Measurements from ENCODE around the gene INPP5F.
"Not testable (repeated sequence)": the region's sequence is repeated elsewhere in the genome, so short reads cannot be mapped to it uniquely, and the experiment has no call there.

The INPP5F gene

DNA sequence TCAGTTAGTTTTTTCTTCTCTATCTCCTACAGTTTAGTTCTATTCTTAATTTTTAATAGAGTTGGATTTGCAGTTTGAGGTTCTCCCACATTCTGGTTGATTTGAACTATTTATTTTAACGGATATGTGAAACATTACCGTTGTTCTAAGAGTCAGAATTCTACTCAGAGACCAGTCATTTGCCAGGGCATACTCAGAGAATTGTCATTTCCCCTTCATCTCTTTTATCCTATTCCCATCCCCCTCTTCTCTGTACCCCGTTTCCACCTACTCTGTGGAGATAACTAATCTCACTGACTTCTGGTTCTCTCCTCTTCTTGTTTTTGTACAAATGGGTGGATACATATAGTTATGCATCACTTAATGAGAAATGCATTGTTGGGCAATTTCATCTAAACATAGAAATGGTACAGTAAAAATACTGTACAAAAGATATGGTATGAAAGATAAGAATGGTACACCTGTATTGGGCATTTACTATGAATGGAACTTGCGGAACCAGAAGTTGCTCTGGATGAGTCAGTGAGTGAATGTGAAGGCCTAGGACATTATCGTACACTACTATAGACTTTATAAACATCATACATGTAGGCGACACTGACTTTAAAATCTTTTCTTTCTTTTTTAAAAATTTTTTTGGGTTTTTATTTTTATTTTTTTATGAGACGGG, 53.1 kb downstream of the INPP5F start:
- Histone ChIP-seq H3K4me3 (ENCODE audit: low read length in 2 of 2) (no peak overlapping the region), H3K4me1 (ENCODE audit: control insufficient read depth, insufficient read depth, low read length) (no peaks in the 10 kb centered on the region), H3K27ac (ENCODE audit: low read length) (no peak overlapping the region), H3K9me3 (ENCODE audit: control insufficient read depth in 2 of 2, low read length in 2 of 2) (no peaks in the 10 kb centered on the region), H3K36me3 (ENCODE audit: control insufficient read depth in 2 of 2, insufficient read depth in 2 of 2, low read length in 2 of 2) (no peaks in the 10 kb centered on the region), H3K27me3 (ENCODE audit: control insufficient read depth in 1 of 2, insufficient read depth in 2 of 2, low read length in 2 of 2) (no peaks in the 10 kb centered on the region), H3K9ac (ENCODE audit: low read length in 2 of 2) (no peak overlapping the region)

DNA sequence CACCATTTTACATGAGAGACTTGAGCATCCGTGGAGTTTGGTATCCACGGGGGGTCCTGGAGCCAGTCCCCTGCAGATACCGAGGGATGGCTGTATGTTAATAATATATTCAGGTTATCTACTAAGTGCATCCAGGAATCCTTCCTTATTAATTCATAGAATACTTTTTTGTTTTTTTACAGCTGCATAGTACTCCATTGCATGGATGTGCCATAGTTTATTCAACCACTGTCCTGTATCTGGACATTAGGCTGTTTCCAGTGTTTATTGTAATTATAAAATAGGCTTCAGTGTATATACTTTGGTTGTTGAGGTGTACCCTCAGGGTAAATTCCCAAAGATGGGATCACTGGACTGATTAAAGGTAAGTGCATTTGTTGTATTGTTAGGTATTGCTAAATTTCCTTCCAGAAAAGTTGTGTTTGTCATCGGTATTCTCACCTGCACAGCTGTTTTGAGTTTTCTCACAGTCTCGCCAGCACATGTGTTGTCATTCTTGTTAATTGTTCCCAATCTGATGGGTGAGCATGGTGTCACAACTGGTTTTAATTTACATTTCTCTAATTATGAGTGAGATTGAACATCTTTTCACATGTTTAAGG, 55.1 kb downstream of the INPP5F start:
- Histone ChIP-seq H3K27ac (ENCODE audit: low read length) (no peak overlapping the region), H3K4me1 (ENCODE audit: control insufficient read depth, insufficient read depth, low read length) (peaks cover 7% of the 10 kb centered on the region), H3K36me3 (ENCODE audit: control insufficient read depth in 2 of 2, insufficient read depth in 2 of 2, low read length in 2 of 2) (no peaks in the 10 kb centered on the region), H3K9ac (ENCODE audit: low read length in 2 of 2) (no peak overlapping the region), H3K4me3 (ENCODE audit: low read length in 2 of 2) (no peak overlapping the region), H3K9me3 (ENCODE audit: control insufficient read depth in 2 of 2, low read length in 2 of 2) (no peaks in the 10 kb centered on the region), H3K27me3 (ENCODE audit: control insufficient read depth in 1 of 2, insufficient read depth in 2 of 2, low read length in 2 of 2) (no peaks in the 10 kb centered on the region)

DNA sequence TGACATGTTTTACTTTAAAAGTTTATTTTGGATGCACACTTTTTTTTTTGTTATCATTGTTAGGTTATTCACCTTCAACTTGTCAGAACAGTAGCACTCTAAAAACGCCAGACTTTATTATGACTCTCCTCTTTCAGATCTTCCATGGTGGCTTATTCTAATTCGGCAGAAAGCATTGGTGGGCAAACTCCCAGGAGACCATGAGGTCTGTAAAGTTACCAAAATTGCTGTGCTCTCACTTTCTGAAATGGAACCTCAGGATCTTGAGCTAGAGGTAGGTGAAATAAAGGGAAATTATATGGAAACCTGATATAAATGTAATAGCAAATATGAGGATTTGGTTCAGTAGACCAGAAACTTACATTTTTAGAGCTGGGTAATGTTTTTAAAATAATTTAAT, 55.6 kb downstream of the INPP5F start:
- Histone ChIP-seq H3K27ac (ENCODE audit: low read length) (no peak overlapping the region), H3K27me3 (ENCODE audit: control insufficient read depth in 1 of 2, insufficient read depth in 2 of 2, low read length in 2 of 2) (no peaks in the 10 kb centered on the region), H3K9me3 (ENCODE audit: control insufficient read depth in 2 of 2, low read length in 2 of 2) (no peaks in the 10 kb centered on the region), H3K4me3 (ENCODE audit: low read length in 2 of 2) (no peak overlapping the region), H3K9ac (ENCODE audit: low read length in 2 of 2) (no peak overlapping the region), H3K36me3 (ENCODE audit: control insufficient read depth in 2 of 2, insufficient read depth in 2 of 2, low read length in 2 of 2) (no peaks in the 10 kb centered on the region), H3K4me1 (ENCODE audit: control insufficient read depth, insufficient read depth, low read length) (peaks cover 9% of the 10 kb centered on the region)

DNA sequence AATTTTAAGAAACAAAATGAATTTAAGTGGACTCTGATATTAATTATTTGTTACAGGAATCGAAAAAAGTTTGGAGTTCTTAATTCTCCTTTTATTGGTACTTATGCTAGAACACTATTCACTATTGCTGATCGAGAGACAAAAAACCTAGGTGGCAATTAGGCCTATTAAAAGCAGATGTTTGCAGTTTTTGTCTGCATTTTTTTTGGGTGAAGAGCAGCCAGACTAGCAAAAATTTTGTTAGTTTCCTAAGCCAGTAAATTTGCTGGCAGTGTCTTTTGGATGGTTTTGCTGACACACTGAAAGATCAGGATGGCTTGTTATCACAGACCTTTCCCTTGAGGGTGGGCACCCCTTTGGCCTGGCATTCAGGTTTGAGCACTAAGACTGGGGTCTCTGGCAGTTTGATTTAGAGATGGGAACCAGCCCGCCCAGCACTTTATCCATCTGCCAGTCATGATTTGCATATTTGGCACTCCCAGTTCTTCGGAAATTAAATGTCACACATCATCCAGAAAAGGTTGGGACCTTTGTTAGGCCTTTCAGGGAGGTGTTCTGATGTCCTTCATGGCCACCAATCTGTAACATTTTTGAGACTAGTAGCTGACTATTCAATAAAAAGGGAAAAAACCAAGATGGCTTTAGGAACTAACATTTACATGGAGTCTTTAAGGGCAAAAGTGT, 57.3 kb downstream of the INPP5F start:
- Histone ChIP-seq H3K9ac (ENCODE audit: low read length in 2 of 2) (no peak overlapping the region), H3K4me1 (ENCODE audit: control insufficient read depth, insufficient read depth, low read length) (peaks cover 9% of the 10 kb centered on the region), H3K27ac (ENCODE audit: low read length) (no peak overlapping the region), H3K27me3 (ENCODE audit: control insufficient read depth in 1 of 2, insufficient read depth in 2 of 2, low read length in 2 of 2) (no peaks in the 10 kb centered on the region), H3K9me3 (ENCODE audit: control insufficient read depth in 2 of 2, low read length in 2 of 2) (no peaks in the 10 kb centered on the region), H3K4me3 (ENCODE audit: low read length in 2 of 2) (no peak overlapping the region), H3K36me3 (ENCODE audit: control insufficient read depth in 2 of 2, insufficient read depth in 2 of 2, low read length in 2 of 2) (no peaks in the 10 kb centered on the region)

DNA sequence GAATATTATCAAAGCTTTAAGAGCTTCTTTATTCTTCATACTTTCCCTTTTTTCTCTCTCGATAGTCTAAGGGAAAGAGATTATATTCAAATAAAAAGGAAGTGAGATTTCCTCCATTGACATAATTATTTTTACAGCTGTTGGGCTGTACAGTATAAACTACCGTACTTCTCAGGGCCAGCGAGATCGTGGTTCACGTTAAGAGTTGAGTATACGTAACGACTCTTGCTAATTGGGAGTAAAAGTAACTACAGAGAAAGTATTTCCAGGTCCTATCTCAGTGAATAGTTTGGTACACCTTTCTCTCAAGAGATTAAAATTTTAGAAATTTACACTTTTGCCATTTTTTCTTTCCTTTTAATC, 57.8 kb downstream of the INPP5F start:
- Histone ChIP-seq H3K27ac (ENCODE audit: low read length) (no peak overlapping the region), H3K27me3 (ENCODE audit: control insufficient read depth in 1 of 2, insufficient read depth in 2 of 2, low read length in 2 of 2) (no peaks in the 10 kb centered on the region), H3K9ac (ENCODE audit: low read length in 2 of 2) (no peak overlapping the region), H3K9me3 (ENCODE audit: control insufficient read depth in 2 of 2, low read length in 2 of 2) (no peaks in the 10 kb centered on the region), H3K4me1 (ENCODE audit: control insufficient read depth, insufficient read depth, low read length) (peaks cover 9% of the 10 kb centered on the region), H3K4me3 (ENCODE audit: low read length in 2 of 2) (no peak overlapping the region), H3K36me3 (ENCODE audit: control insufficient read depth in 2 of 2, insufficient read depth in 2 of 2, low read length in 2 of 2) (no peaks in the 10 kb centered on the region)

DNA sequence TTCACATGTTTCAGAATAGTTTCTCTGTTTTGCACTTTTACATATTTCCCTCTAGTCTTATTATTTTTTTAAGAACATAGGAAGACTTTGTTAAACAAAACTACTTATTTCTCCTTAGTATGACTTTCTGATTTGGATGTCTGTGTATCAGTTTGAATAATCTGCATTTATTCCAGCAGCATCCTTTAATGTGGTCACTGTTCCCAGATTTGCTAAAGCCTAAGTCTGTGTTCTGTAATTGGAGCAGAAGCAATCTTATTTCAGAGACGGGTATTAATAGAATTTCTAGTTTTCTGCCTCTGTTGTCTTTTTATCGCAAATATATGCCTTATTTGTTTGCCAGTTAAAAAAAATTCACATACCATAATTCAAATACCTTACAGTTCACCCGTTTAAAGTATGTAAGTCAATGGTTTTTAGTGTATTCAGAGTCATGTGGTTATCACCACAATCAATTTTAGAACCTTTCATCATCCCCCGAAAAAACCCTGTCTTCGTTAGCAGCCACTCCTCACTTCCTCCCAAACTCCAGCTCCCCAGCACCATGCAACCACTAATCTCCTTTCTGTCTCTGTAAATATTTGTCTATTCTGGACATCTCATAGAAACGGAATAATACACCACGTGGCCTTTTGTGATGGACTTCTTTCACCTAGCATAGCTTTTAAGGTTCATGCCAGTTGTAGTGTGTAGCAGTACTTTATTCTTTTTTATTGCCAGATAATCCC, 58.7 kb downstream of the INPP5F start:
- no peaks in the 10 kb centered on the region for H3K36me3 ChIP-seq (ENCODE audit: control insufficient read depth in 2 of 2, insufficient read depth in 2 of 2, low read length in 2 of 2)
- no peaks in the 10 kb centered on the region for H3K27me3 ChIP-seq (ENCODE audit: control insufficient read depth in 1 of 2, insufficient read depth in 2 of 2, low read length in 2 of 2)
- no peak overlapping the region for H3K27ac ChIP-seq (ENCODE audit: low read length)
- no peaks in the 10 kb centered on the region for H3K9me3 ChIP-seq (ENCODE audit: control insufficient read depth in 2 of 2, low read length in 2 of 2)
- H3K4me3 ChIP-seq (ENCODE audit: low read length in 2 of 2): peak overlapping the region in 1 of 2 donors; percentile 22
- H3K9ac ChIP-seq (ENCODE audit: low read length in 2 of 2): no peak overlapping the region
- peaks cover 9% of the 10 kb centered on the region for H3K4me1 ChIP-seq (ENCODE audit: control insufficient read depth, insufficient read depth, low read length)

DNA sequence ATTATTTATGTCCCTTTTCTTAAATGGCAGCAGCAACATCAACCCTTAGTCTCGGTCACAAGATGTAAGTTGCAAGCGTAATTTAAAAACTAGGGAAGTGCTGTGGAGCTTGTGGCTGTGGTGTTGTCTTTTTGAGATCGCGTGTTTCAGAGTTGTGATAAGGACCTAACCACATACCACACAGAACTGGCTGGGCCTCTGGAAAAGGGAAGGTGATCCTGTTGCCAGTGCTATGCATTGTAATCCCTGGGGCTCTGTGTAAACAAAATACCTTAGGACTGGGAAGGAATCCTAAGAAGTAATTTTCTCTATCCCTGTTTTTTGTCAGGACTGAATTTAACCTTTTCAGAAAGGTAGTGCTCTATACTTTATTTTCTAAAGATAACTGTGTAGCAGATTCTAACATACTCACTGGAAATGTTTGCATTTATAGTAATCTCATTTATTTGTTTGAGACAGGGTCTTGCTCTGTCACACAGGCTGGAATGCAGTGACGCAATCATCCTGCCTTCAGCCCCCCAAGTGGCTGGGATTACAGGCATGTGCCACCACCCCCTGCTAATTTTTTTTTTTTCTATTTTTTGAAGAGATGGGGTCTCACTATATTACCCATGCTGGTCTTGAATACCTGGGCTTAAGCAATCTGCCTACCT, 60.4 kb downstream of the INPP5F start:
- H3K27me3 ChIP-seq (ENCODE audit: control insufficient read depth in 1 of 2, insufficient read depth in 2 of 2, low read length in 2 of 2): no peaks in the 10 kb centered on the region
- peaks cover 9% of the 10 kb centered on the region for H3K4me1 ChIP-seq (ENCODE audit: control insufficient read depth, insufficient read depth, low read length)
- H3K4me3 ChIP-seq (ENCODE audit: low read length in 2 of 2): peak overlapping the region; percentile 14 to 30
- no peaks in the 10 kb centered on the region for H3K9me3 ChIP-seq (ENCODE audit: control insufficient read depth in 2 of 2, low read length in 2 of 2)
- H3K27ac ChIP-seq (ENCODE audit: low read length): no peak overlapping the region
- H3K9ac ChIP-seq (ENCODE audit: low read length in 2 of 2): no peak overlapping the region
- no peaks in the 10 kb centered on the region for H3K36me3 ChIP-seq (ENCODE audit: control insufficient read depth in 2 of 2, insufficient read depth in 2 of 2, low read length in 2 of 2)

DNA sequence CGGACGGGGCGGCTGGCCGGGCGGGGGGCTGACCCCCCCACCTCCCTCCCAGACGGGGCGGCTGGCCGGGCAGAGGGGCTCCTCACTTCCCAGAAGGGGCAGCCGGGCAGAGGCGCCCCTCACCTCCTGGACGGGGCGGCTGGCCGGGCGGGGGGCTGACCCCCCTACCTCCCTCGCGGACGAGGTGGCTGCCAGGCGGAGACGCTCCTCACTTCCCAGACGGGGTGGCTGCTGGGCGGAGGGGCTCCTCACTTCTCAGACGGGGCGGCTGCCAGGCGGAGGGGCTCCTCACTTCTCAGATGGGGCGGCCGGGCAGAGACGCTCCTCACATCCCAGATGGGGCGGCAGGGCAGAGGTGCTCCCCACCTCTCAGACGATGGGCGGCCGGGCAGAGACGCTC, 69.3 kb downstream of the INPP5F start:
- not testable (repeated sequence) for H3K36me3 ChIP-seq (ENCODE audit: control insufficient read depth in 2 of 2, insufficient read depth in 2 of 2, low read length in 2 of 2); H3K9ac ChIP-seq (ENCODE audit: low read length in 2 of 2); H3K27ac ChIP-seq (ENCODE audit: low read length); H3K4me1 ChIP-seq (ENCODE audit: control insufficient read depth, insufficient read depth, low read length); H3K4me3 ChIP-seq (ENCODE audit: low read length in 2 of 2); H3K27me3 ChIP-seq (ENCODE audit: control insufficient read depth in 1 of 2, insufficient read depth in 2 of 2, low read length in 2 of 2); H3K9me3 ChIP-seq (ENCODE audit: control insufficient read depth in 2 of 2, low read length in 2 of 2)

DNA sequence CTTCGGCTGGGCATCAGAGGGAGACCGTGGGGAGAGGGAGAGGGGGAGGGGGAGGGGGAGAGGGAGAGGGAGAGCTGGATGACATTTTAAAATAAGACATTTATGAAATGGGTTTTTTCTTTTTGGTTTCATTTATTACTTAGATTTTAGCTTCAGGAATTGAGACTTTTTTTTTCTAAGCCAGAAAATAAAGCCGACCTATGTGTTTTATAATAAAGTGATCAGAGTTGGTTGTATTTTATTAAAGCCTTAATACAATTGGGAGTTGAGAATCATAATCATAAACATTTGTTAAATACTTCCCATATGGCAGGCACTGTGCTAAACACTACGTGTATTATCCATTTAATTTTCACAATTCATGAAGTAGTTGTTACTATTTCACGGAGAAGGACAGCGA, 70.2 kb downstream of the INPP5F start:
- H3K27me3 ChIP-seq (ENCODE audit: control insufficient read depth in 1 of 2, insufficient read depth in 2 of 2, low read length in 2 of 2): no peaks in the 10 kb centered on the region
- no peaks in the 10 kb centered on the region for H3K4me1 ChIP-seq (ENCODE audit: control insufficient read depth, insufficient read depth, low read length)
- H3K27ac ChIP-seq (ENCODE audit: low read length): no peak overlapping the region
- H3K4me3 ChIP-seq (ENCODE audit: low read length in 2 of 2): no peak overlapping the region
- H3K9me3 ChIP-seq (ENCODE audit: control insufficient read depth in 2 of 2, low read length in 2 of 2): no peaks in the 10 kb centered on the region
- H3K9ac ChIP-seq (ENCODE audit: low read length in 2 of 2): no peak overlapping the region
- H3K36me3 ChIP-seq (ENCODE audit: control insufficient read depth in 2 of 2, insufficient read depth in 2 of 2, low read length in 2 of 2): peaks cover 6 to 7% of the 10 kb centered on the region in 2 donors

DNA sequence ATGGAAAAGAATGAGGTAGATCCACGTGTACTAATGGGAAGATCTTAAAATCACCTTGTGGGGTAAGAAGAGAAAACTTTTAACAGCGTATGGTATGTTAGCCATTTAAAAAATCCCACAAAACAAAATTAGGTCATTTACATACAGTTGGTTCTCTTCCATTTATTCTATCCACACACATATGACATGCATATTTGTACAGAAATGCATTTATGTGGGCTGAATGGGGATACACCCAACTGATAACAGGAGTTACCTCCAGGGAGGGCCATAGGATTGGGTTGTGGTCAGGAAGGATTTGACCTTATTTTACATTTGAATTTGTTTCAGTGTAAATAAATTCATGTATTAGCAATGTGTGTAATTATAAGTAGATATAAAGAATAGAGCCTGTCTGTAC, 75.3 kb downstream of the INPP5F start:
- Histone ChIP-seq H3K9ac (ENCODE audit: low read length in 2 of 2) (no peak overlapping the region), H3K4me3 (ENCODE audit: low read length in 2 of 2) (no peak overlapping the region), H3K9me3 (ENCODE audit: control insufficient read depth in 2 of 2, low read length in 2 of 2) (no peaks in the 10 kb centered on the region), H3K36me3 (ENCODE audit: control insufficient read depth in 2 of 2, insufficient read depth in 2 of 2, low read length in 2 of 2) (peaks cover 9 to 16% of the 10 kb centered on the region in 2 donors), H3K27me3 (ENCODE audit: control insufficient read depth in 1 of 2, insufficient read depth in 2 of 2, low read length in 2 of 2) (no peaks in the 10 kb centered on the region), H3K4me1 (ENCODE audit: control insufficient read depth, insufficient read depth, low read length) (no peaks in the 10 kb centered on the region), H3K27ac (ENCODE audit: low read length) (no peak overlapping the region)

Measured in stomach smooth muscle (tissue), 2 donors.